Karpas-422 (cell line): ENCODE data around the gene RPS6KC1. TPM values are rescaled to one million over a fixed set of nuclear protein-coding genes. Genes with fewer than 3 reads are reported as not detected.
"Not testable (repeated sequence)": the region's sequence is repeated elsewhere in the genome, so short reads cannot be mapped to it uniquely, and the experiment has no call there.

Experiments
- DNase-seq: peaks from one replicate; pipeline ENCODE4 v3.0.0-alpha.2; 2015
- H2AFZ ChIP-seq: fragments of 200-600 bp; sonication (generic); 2 replicates; pipeline ENCODE4 v1.6.1; 2014; ENCODE audit warnings: antibody characterized with exemption, low read length, mixed read lengths
- H3K27ac ChIP-seq: fragments of 200-600 bp; sonication (generic); 2 replicates; pipeline ENCODE4 v1.5.1; 2014; ENCODE audit warnings: mild to moderate bottlenecking, low read length, moderate library complexity
- H3K27me3 ChIP-seq: fragments of 200-600 bp; sonication (generic); 2 replicates; pipeline ENCODE4 v1.6.1; 2014; ENCODE audit warnings: low read length, mixed read lengths
- H3K36me3 ChIP-seq: fragments of 200-600 bp; sonication (generic); 2 replicates; pipeline ENCODE4 v1.6.1; 2014; ENCODE audit warnings: low read length, mixed read lengths; ENCODE audit not compliant: insufficient read depth
- H3K4me1 ChIP-seq: fragments of 200-600 bp; sonication (generic); 2 replicates; pipeline ENCODE4 v1.6.1; 2014; ENCODE audit warnings: mild to moderate bottlenecking, low read length, mixed read lengths
- H3K4me2 ChIP-seq: fragments of 200-600 bp; sonication (generic); 2 replicates; pipeline ENCODE4 v1.6.1; 2014; ENCODE audit warnings: low read length, low read depth, mild to moderate bottlenecking; ENCODE audit not compliant: poor library complexity, severe bottlenecking
- H3K4me3 ChIP-seq: fragments of 200-600 bp; sonication (generic); 2 replicates; pipeline ENCODE4 v1.5.1; 2014; ENCODE audit warnings: mild to moderate bottlenecking, antibody characterized with exemption, low read length, mixed read lengths
- H3K79me2 ChIP-seq: fragments of 200-600 bp; sonication (generic); 2 replicates; pipeline ENCODE4 v1.6.1; 2014; ENCODE audit warnings: mild to moderate bottlenecking, low read length, mixed read lengths
- H3K9ac ChIP-seq: fragments of 200-600 bp; sonication (generic); 2 replicates; pipeline ENCODE4 v1.6.0; 2014; ENCODE audit warnings: low read length
- H3K9me2 ChIP-seq: fragments of 200-600 bp; sonication (generic), shearing (Covaris generic); replicated peaks from 2 replicates; pipeline ENCODE4 v1.6.0; 2014; ENCODE audit warnings: mild to moderate bottlenecking, low read length, moderate library complexity; ENCODE audit not compliant: insufficient read depth
- H3K9me3 ChIP-seq: fragments of 300-700, 200-600 bp; sonication (generic); 2 replicates; pipeline ENCODE4 v1.6.1; 2014; ENCODE audit warnings: low read length, mixed read lengths
- H4K20me1 ChIP-seq: fragments of 200-600 bp; sonication (generic); 2 replicates; pipeline ENCODE4 v1.6.1; 2014; ENCODE audit warnings: mild to moderate bottlenecking, antibody characterized with exemption, low read length, low read depth; ENCODE audit not compliant: insufficient read depth
- total RNA-seq: library from RNA; depleted of rRNA; stranded (reverse); fragments of >200 nt; shearing (Covaris generic); gene quantifications from 2 replicates; pipeline ENCODE4 v1.2.3, GENCODE V29; 2014; ENCODE audit warnings: low replicate concordance

The RPS6KC1 gene
- total RNA-seq, 1 experiment from 2014 or later: 13.2 TPM

DNA sequence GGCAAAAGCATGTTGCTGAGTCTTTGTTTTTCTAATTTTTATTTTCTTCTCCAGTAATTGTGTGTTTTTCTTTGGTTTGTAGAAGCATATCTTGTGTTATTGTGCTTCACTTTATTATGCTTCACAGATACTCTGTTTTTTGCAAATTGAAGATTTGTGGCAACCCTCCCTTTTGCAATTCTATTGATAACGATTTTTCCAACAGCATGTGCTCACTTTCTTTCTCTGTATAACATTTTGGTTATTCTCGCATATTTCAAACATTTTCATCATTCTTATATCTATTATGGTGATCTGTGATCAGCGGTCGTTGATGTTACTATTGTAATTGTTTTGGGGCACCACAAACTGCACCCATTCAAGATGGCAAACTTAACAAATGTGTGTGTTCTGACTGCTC is 31.6 kb upstream of the RPS6KC1 start:
- Histone ChIP-seq H3K27ac (no peak overlapping the region), H4K20me1 (no peaks in the 10 kb centered on the region), H3K9me2 (no peaks in the 10 kb centered on the region), H3K36me3 (no peaks in the 10 kb centered on the region), H3K27me3 (no peaks in the 10 kb centered on the region), H3K4me1 (peaks cover 6% of the 10 kb centered on the region), H3K4me2 (no peak overlapping the region), H3K9me3 (no peaks in the 10 kb centered on the region), H3K4me3 (no peak overlapping the region), H3K79me2 (peaks cover 8% of the 10 kb centered on the region), H3K9ac (no peak overlapping the region), H2AFZ (no peak overlapping the region)
- no peak for DNase-seq

DNA sequence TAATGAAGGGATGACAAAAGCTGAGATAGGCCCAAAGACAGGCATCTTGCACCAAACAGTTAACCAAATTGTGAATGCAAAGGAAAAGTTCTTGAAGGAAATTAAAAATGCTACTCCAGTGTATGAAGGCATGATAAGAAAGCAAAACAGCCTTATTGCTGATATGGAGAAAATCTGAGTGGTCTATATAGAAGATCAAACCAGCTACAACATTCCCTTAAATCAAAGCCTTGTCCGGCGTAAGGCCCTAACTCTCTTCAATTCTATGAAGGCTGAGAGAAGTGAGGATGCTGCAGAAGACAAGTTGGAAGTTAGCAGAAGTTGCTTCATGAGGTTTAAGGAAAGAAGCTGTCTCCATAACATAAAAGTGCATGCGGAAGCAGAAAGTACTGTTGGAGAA is 31.0 kb upstream of the RPS6KC1 start:
- Histone ChIP-seq H3K4me3 (no peak overlapping the region), H3K27ac (no peak overlapping the region), H3K27me3 (no peaks in the 10 kb centered on the region), H4K20me1 (no peaks in the 10 kb centered on the region), H3K9ac (no peak overlapping the region), H3K9me3 (no peaks in the 10 kb centered on the region), H3K4me2 (no peak overlapping the region), H3K36me3 (no peaks in the 10 kb centered on the region), H3K9me2 (no peaks in the 10 kb centered on the region), H3K79me2 (peaks cover 2% of the 10 kb centered on the region), H3K4me1 (peaks cover 4% of the 10 kb centered on the region), H2AFZ (no peak overlapping the region)
- no peak for DNase-seq

DNA sequence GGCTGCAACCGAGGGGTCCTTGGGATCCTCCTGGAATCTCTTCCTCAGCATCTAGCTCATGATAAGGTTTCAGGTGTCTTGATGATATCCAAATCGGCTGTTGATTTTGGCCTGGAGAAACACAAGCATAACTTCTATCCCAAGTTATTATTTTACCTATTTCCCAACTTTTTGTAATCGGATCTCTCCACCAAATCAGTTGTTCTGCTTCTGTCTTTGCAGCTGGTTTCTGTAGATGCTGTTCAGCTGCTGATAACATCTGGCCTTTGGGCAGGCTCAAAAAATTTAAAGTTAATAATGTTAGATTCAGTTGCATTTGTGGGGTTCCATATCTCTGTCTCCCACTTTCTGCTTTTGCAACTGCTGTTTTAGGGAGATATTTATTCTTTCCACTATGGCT is 24.0 kb upstream of the RPS6KC1 start:
- H3K9me2 ChIP-seq, H2AFZ ChIP-seq, H4K20me1 ChIP-seq, H3K27me3 ChIP-seq, H3K4me1 ChIP-seq, H3K79me2 ChIP-seq, DNase-seq, H3K4me3 ChIP-seq, H3K36me3 ChIP-seq, H3K4me2 ChIP-seq, H3K9ac ChIP-seq, H3K27ac ChIP-seq, H3K9me3 ChIP-seq: not testable (repeated sequence)

GRCh38 chr1:213032651-213033050 is 18.4 kb upstream of the RPS6KC1 start:
- Histone ChIP-seq H3K9me2 (no peaks in the 10 kb centered on the region), H2AFZ (no peak overlapping the region), H3K4me2 (no peak overlapping the region), H3K9ac (no peak overlapping the region), H3K27ac (no peak overlapping the region), H4K20me1 (no peaks in the 10 kb centered on the region), H3K79me2 (no peaks in the 10 kb centered on the region), H3K9me3 (no peaks in the 10 kb centered on the region), H3K4me1 (no peaks in the 10 kb centered on the region), H3K36me3 (no peaks in the 10 kb centered on the region), H3K4me3 (no peak overlapping the region), H3K27me3 (no peaks in the 10 kb centered on the region)
- no peak for DNase-seq

DNA sequence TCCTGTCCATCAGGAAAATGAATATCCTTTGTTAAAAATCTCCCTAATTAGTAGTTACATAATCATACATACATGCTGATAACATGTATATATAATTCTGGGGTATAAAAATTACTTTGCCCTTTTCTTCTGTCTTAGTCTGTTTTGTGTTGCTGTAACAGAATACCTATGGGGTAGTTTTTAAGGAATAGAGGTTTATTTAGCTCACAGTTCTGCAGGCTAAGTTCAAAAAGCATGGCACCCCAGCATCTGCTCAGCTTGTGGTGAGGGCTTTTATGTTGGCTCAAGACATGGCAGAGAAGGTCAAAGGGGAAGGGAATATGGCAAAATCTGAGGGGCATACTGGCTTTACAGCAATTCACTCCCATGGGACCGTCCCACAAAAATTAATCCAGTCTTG is 16.3 kb upstream of the RPS6KC1 start:
- no peak overlapping the region for H3K9ac ChIP-seq
- DNase-seq: no peak
- H4K20me1 ChIP-seq: no peaks in the 10 kb centered on the region
- no peak overlapping the region for H3K27ac ChIP-seq
- no peaks in the 10 kb centered on the region for H3K79me2 ChIP-seq
- no peak overlapping the region for H3K4me3 ChIP-seq
- no peaks in the 10 kb centered on the region for H3K36me3 ChIP-seq
- H3K4me2 ChIP-seq: no peak overlapping the region
- no peaks in the 10 kb centered on the region for H3K4me1 ChIP-seq
- no peaks in the 10 kb centered on the region for H3K9me3 ChIP-seq
- H3K27me3 ChIP-seq: no peaks in the 10 kb centered on the region
- no peaks in the 10 kb centered on the region for H3K9me2 ChIP-seq
- H2AFZ ChIP-seq: no peak overlapping the region

DNA sequence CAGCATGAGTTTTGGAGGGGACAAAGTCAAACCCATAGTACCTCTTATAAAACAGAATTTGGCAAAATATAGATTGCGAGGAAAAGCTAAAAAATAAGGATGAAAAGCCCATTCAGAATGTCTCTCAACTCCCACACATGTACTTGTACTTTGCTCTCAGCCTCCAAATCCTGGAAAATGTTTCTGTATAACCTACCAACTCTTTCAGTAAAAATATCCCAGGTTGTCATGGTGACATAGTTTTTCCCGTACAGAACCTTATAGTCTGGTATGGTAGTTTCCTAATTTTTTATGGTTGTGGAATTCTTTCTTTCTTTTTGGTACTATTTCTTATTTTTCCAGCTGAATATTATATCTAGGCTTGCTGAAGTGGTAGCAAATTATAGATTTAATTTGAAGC is 15.5 kb upstream of the RPS6KC1 start:
- no peaks in the 10 kb centered on the region for H3K9me2 ChIP-seq
- no peak overlapping the region for H3K4me2 ChIP-seq
- H3K4me1 ChIP-seq: no peaks in the 10 kb centered on the region
- H4K20me1 ChIP-seq: no peaks in the 10 kb centered on the region
- no peak overlapping the region for H3K4me3 ChIP-seq
- no peaks in the 10 kb centered on the region for H3K27me3 ChIP-seq
- H3K27ac ChIP-seq: no peak overlapping the region
- no peaks in the 10 kb centered on the region for H3K79me2 ChIP-seq
- H3K9me3 ChIP-seq: no peaks in the 10 kb centered on the region
- no peak overlapping the region for H2AFZ ChIP-seq
- H3K9ac ChIP-seq: no peak overlapping the region
- DNase-seq: no peak
- no peaks in the 10 kb centered on the region for H3K36me3 ChIP-seq

DNA sequence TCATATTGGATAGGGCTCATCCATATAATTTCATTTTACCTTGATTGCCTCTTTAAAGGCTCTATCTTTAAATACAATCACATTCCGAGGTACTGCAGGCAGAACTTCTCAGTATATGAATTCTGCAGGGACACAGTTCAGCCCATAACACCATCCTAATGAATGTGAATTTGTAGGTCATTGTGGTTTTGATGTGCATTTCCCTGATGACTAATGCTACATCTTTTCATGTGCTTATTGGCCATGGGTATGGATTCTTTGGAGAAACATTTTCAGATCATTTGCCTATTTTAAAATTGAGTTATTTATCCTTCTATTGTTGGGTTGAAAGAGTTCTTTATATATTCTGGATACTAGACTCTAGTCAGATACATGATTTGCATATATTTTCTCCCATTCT is 9.6 kb upstream of the RPS6KC1 start:
- Histone ChIP-seq H3K4me3 (no peak overlapping the region), H4K20me1 (no peaks in the 10 kb centered on the region), H3K36me3 (no peaks in the 10 kb centered on the region)

DNA sequence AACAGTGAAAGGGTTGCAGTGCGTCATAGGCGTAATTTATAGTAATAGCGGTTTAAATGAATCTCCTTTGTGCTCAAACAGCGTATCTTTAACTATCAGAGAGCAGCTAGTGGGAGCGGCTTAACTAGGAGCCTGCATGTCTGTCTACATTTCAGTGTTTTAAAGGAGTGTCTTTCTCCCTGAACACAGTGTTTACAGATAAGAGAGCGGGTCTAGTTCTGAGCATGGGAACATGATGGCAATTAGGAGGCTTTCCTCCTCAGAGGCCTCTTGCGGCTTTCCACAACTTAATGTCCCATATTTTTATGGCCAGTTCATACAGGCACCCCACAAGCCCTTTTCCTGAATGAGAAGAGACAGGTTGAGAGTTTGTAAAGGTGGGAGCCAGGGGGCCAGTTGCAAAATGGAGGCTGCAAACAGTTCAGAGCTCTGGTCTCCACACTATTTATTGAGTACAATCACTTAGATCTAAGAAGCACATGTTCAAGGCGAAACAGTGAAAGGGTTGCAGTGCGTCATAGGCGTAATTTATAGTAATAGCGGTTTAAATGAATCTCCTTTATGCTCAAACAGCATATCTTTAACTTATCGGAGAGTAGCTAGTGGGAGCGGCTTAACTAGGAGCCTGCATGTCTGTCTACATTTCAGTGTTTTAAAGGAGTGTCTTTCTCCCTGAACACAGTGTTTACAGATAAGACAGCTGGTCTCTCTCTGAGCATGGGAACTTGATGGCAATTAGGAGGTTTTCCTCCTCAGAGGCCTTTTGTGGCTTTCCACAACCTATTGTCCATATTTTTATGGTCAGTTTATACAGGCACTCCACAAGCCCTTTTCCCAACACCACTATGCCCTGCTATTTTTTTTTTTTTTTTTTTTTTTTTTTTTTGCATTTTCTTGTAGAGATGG is 5.5 kb upstream of the RPS6KC1 start:
- DNase-seq: not testable (repeated sequence)

More for the DNA sequence above, 9.6 kb upstream of the RPS6KC1 start:
- no peak for DNase-seq
- Histone ChIP-seq H3K9me2 (no peaks in the 10 kb centered on the region), H3K27me3 (no peaks in the 10 kb centered on the region), H3K4me1 (no peaks in the 10 kb centered on the region), H3K79me2 (no peaks in the 10 kb centered on the region), H3K9me3 (no peaks in the 10 kb centered on the region), H3K4me2 (no peak overlapping the region), H3K27ac (no peak overlapping the region), H2AFZ (no peak overlapping the region), H3K9ac (no peak overlapping the region)

More for the DNA sequence above, 5.5 kb upstream of the RPS6KC1 start:
- H3K36me3 ChIP-seq, H3K9me2 ChIP-seq, H3K9me3 ChIP-seq, H3K4me1 ChIP-seq, H3K4me3 ChIP-seq, H2AFZ ChIP-seq, H4K20me1 ChIP-seq, H3K4me2 ChIP-seq, H3K27ac ChIP-seq, H3K9ac ChIP-seq, H3K27me3 ChIP-seq, H3K79me2 ChIP-seq: not testable (repeated sequence)
